EL (cell line): ENCODE results near the gene PARVB.
"Not testable (repeated sequence)": the region's sequence is repeated elsewhere in the genome, so short reads cannot be mapped to it uniquely, and the experiment has no call there.

Experiments used
- DNase-seq: peaks from one replicate; pipeline ENCODE4 v3.0.0-alpha.2; 2016

The PARVB gene

DNA sequence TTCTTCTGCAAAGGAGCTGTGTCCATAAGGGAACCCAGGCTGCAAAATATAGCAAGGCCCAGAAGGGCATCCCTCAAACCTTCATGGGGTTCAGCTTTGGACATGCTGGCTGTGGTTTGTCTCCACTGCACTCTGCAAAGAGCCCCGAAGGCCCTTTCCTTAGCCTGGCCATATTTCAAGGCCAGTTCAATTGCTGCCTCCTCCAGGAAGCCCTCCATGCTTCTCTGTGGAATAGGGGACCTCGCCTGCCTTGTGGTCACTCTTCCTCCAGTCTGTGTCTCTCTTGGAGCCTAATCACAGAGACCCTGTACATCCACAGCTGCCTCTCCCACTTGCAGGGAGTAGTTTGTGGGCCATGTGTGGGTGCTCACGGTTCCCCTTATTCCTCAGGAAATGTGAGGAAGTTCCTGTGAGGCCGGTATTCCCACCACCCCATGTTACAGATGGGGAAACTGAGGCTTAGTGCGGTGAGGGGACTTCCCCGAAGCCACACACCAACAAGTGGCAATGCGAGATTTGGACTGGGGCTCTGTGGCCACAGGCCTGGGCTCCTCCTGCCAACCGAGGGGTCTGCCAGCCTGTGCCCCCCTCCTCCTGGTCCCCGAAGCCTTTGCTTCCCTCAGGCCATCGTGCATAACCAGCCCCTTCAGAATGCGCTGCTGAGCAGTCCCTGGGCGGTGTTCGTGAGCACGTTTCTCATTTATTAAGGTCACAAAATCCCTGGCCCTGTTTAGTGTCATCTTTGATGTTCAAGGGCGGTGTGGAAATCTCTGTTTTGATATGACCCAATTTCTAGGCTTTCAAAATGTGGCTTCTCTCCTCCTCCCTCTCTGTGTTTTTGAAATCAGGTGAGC lies 65.8 kb downstream of the PARVB start:
- no peak for DNase-seq

DNA sequence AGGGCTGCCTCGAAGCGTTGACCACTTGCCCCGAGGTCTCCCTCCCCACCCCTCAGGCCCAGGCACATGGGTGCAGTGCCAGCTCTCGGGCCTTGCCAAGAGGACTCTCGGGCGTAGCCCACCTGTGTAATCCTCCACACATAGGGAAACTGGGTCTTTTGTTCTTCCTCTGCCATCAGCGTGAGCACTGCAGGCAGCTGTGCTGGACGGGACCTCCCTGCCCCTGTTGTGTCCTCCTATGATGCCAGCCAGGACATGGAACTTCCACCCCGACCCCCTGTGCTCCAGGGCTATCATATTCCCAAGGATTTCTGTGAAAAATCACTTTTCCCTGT lies 66.4 kb downstream of the PARVB start:
- DNase-seq, result no peak

DNA sequence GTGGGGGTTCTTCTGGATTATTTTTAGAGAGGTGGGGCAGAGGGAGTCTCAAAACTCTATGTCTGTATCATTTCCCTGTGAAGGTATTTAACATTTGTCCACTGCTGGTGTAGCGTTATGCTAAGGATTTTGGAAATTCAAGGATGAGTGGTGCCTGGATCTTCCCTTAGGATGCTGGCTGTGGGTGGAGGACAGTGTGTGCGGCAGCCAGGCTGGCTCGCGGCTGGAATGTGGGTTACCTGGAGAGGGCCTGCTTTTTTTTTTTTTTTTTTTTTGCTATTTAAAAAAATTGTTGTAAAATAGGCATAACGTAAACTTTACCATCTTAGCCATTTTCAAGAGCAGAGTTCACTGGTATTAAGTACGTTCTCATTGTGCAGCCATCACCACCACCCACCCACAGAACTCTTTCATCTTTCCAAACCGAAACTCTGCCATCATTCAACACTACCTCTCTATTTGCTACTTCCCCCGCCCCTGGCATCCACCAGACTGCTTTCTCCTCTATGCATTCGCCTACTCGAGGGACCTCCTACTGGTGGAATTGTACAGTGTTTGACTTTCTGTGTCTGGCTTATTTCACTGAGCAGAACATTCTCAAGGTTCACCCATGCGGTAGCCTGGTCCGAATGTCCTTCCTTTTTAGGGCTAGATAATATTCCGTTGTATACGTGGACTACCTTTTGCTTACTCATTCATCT lies 67.1 kb downstream of the PARVB start:
- DNase-seq, result peak; percentile 8

- DNase-seq, result no peak
These were observed 67.6 kb downstream of the PARVB start for GRCh38 chr22:44091751-44092150.

GRCh38 chr22:44092636-44093220 lies 68.6 kb downstream of the PARVB start:
- no peak for DNase-seq

- no peak for DNase-seq
These were observed 69.7 kb downstream of the PARVB start for GRCh38 chr22:44093791-44094190.

DNA sequence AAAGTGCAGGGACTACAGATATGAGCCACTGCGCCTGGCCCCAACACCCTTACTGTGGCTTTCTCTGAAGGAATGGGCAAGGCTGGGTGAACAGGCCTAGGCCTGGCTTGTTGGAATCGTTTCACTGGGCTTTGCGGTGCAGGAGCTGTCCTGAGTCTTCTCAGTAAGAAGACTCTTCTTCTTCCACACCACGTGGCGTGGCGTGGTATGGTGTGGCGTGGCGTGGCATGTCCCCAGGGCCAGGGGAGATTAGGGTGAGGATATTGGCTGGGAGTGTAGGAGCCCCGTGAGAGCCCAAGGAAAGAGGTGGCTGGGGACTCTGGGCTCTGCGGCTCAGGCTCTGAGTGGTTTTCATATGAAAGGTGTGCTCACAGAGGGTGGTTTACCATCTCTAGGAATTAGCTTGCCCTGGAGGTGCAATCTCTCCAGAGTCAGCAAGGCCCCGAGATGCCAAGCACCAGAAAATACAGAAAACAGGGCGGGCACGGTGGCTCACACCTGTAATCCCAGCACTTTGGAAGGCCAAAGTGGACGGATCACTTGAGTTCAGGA lies 70.7 kb downstream of the PARVB start:
- DNase-seq, result no peak

GRCh38 chr22:44096736-44097135 lies 72.6 kb downstream of the PARVB start:
- DNase-seq, result no peak

DNA sequence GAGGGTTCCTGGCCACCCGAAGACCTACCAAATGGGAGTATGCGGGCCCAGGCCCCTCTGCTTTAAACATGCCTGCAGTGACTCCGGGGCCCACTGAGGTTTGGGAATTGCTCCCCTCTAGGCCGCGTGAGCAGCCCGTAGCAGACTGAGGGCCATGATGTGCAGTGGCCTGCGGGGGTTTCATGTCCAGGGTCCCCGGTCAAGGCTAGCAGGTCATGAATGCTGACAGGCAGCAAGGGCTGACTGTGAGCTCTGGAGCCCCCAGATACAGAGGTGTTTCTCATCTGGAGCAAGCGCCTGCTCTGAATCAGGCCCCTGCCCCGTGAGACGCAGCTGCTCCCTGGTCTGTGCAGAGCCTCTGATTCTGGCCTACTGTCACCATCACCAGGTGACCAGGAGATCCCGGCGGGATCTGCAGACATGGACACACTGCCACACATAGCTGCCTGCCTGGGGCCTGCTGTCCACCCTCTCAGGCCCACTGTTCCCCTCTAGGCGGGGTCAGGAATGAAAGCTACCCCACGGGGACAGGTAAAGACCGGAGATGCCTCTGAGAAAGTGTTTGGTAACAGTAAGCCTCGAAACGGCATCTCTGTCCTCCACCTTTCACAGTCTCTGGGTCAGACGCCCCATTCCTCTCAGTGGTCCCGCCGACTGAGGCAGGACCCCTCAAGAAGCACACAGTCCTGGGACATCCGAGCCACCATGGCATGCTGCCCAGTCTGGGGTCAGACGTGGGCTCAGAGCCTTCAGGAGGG lies 73.3 kb downstream of the PARVB start:
- DNase-seq, result no peak

DNA sequence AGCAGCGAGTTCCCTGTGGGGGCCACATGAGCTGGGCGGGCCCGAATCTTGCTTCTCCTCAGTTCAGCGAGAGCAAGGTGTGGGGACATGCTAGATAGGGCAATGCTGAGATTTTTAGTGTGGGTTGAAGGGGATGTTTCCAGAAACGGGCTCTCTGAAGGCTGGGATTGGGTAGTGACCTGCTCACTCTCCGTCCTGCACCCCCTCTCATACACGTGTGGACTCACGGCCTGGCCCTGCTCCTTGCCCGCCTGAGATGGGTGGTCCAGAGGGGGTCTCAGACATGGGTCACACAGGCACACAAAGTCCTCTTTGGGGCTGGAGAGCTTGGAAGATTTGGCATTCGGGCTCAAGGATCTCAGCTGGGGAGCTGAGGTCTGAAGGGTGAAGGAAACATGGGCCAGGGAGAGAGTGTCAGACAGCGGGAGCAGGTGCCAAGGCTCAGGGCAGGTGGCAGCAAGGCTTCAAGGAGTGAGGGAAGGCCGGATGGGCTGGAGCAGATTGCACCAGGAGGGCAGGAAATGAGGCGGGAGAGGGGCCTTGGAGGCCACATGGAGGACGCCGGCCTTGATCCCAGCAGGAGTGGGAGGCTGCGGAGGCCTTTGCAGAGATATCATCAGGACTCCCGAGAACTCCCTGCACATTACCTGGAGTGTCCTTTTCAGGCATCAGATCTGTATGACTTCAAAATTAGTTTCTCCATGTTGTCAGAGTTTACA lies 74.1 kb downstream of the PARVB start:
- no peak for DNase-seq

DNA sequence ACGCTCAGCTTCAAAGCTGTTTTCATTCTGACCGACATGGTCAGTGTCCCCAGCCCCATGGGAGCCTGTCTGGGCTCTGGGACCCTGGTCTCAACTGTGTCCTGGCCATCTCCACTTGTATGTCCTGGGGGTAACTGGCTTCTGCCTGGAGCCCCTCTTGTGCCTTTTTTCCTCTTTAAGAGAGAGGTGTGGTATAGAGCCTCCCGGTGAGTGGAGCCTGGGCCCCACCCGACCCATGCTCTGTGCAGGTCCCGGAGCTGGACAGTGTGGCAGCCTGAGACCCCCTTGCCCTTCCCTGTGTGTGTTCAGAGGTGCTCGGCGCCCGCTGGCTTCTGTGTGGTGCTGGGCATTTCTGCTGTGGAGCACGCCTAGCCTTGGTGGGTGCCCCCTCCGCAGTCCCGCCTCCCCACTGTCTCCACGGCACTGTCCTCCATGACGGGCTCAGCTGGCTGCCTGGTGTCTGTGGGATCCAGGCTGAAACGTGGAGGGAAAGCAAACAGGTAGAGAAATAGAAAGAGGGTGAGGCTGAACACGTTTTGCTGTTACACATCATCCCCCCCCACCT lies 74.9 kb downstream of the PARVB start:
- no peak for DNase-seq

DNA sequence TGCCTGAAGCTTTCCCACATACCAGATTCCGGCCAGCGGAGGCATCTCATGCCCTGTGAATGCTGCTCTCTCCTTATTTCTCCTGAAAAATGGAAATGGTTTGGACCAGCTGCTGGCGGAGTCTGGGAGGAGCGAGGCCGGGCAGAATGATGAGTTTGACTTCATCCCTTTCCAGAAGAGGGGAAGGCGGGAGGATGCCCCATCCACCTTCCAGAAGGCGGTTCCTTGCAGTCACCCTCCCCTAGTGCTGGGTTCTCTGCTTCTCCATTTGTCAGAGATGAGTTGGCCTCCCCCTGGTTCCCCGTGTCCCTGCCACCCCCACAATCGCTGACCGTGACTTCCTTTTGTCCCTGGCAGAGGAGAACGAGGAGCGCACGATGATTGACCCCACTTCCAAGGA lies 75.6 kb downstream of the PARVB start:
- no peak for DNase-seq

- no peak for DNase-seq
These were observed 76.3 kb downstream of the PARVB start for GRCh38 chr22:44100411-44100810.

GRCh38 chr22:44102121-44102520 lies 78.0 kb downstream of the PARVB start:
- no peak for DNase-seq

GRCh38 chr22:44102856-44103255 lies 78.8 kb downstream of the PARVB start:
- DNase-seq, result no peak

- DNase-seq, result no peak
These were observed 79.8 kb downstream of the PARVB start for GRCh38 chr22:44103735-44104480.

GRCh38 chr22:44107340-44107739 lies 83.2 kb downstream of the PARVB start:
- no peak for DNase-seq

DNA sequence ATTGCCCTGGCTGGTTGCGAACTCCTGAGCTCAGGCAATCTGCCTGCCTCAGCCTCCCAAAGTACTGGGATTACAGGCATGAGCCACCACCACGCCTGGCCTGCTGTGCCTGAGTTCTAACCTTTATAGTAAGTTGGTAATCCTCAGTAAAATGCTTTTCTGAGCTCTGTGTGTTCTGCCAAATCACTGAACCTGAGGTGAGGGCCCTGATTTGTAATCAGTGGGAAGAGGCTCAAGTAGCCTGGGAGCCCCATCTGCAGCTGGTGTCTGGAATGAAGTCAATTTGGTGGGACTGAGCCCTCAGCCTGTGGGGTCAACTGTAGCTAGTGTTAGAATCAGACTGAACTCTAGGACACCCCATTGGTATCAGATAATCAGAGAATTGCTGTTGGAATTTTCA lies 84.0 kb downstream of the PARVB start:
- DNase-seq, result no peak

GRCh38 chr22:44108806-44109385 lies 84.8 kb downstream of the PARVB start:
- DNase-seq, result no peak

DNA sequence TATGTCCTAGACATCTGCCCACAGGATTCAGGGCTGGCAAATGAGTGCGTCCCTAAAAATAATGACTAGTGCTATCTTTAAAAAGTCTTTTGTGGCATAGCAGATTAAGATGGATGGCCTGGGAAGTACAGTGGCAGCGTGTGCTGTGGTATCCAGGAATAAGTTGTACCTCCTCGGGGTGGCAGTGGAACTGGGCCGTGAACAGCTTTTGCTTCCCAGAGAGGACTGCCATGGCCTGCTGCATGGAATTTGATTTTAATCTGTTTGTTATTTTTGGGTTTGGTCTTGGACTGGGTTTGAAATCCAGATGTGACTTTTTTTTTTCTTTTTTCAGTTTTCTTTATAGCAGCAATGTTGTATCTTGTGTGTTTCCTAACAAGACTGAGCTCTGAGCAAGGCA lies 85.3 kb downstream of the PARVB start:
- DNase-seq, result no peak

- DNase-seq, result not testable (repeated sequence)
These were observed 86.6 kb downstream of the PARVB start for GRCh38 chr22:44110656-44111055.
